Upper lobe of left lung (tissue), 4 donors: ENCODE data around the gene CTSO.

ENCODE experiments used
- POLR2A ChIP-seq, 4 donors: fragments of 450-650 bp; IDR thresholded peaks; one replicate each; pipeline ENCODE4 v1.5.1; 2016 to 2017; ENCODE audit warnings: antibody characterized with exemption in 4 of 4, mild to moderate bottlenecking in 2 of 4
- POLR2AphosphoS5 ChIP-seq, 2 donors: sonication (generic); formaldehyde crosslinking; IDR thresholded peaks; one replicate each; pipeline ENCODE4 v1.5.1; 2017; ENCODE audit warnings: antibody characterized with exemption in 2 of 2
- TF ChIP-seq, protein P1 (sequence below), 6 experiments: fragments of 450-650 bp in 4 of 6; fragments of 200-600 bp in 2 of 6; sonication (generic) in 2 of 6; IDR thresholded peaks; one replicate each; pipeline ENCODE4 v1.5.1; 2016 to 2019; ENCODE audit warnings: antibody characterized with exemption in 6 of 6

DNA sequence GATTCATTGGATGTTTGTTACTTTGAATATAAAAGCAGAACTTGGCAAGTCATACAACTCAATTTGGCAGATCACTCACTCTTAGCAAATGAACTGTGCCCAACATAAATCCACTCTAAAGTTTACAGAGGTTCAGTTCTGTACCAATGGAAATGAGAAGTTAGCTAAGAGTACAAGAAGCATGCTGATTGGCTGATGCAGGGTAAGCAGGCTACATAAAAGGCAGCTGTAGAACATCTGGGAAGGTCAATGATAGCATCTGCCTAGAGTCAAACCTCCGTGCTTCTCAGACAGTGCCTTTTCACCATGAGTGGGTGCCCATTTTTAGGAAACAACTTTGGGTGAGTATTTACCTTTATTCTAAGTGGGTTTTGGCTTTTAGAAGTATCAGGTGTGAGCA, 50.2 kb downstream of the CTSO start, which contains the start of gene TDO2:
- TF ChIP-seq, protein P1, sequence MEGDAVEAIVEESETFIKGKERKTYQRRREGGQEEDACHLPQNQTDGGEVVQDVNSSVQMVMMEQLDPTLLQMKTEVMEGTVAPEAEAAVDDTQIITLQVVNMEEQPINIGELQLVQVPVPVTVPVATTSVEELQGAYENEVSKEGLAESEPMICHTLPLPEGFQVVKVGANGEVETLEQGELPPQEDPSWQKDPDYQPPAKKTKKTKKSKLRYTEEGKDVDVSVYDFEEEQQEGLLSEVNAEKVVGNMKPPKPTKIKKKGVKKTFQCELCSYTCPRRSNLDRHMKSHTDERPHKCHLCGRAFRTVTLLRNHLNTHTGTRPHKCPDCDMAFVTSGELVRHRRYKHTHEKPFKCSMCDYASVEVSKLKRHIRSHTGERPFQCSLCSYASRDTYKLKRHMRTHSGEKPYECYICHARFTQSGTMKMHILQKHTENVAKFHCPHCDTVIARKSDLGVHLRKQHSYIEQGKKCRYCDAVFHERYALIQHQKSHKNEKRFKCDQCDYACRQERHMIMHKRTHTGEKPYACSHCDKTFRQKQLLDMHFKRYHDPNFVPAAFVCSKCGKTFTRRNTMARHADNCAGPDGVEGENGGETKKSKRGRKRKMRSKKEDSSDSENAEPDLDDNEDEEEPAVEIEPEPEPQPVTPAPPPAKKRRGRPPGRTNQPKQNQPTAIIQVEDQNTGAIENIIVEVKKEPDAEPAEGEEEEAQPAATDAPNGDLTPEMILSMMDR (IDR thresholded peaks at IDR 0.05): no peak
- TF ChIP-seq POLR2A (IDR thresholded peaks at IDR 0.05) (no peak), POLR2AphosphoS5 (IDR thresholded peaks at IDR 0.05) (no peak)
